SIG-M5 (cell line): ENCODE measurements around the gene RFX4.
A peak's percentile ranks its signal among the peaks of the same experiment; 100 is the strongest.

Experiments used
- DNase-seq: peaks from one replicate; lab custom pipeline; 2025; lab: John Stamatoyannopoulos, UW

The RFX4 gene

DNA sequence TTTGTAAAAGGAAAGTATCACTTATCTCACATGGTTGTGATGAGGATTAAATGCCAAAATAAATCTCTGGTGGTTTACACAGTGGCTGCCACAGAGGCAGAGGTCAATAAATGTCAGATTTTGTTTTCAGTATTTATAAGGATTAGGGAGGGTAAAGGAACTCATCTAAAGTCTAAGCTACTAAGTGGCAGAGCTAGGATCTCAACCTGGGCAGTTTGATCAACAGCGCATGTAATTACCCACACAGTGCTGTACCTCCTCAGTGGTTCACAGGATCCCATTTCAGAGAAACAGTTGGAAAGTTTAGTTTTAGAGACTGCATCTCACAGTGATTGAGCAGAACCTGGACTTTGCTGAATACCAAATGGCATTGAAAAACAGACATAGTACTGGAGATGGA is 146.8 kb downstream of the RFX4 start:
- DNase-seq = no peak

DNA sequence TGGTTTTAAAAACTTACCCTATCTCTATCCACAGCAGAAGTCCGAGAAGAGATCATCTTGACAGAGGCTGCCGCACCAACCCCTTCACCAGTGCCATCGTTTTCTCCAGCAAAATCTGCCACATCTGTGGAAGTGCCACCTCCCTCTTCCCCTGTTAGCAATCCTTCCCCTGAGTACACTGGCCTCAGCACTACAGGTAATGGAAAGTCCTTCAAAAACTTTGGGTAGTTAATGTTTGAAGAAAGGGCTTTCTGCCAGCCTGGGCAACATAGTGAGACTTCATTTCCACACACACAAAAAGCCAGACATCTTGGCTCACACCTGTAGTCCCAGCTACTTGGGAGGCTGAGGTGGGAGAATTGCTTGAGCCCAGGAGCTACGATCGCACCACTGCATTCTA is 150.1 kb downstream of the RFX4 start:
- DNase-seq = no peak

DNA sequence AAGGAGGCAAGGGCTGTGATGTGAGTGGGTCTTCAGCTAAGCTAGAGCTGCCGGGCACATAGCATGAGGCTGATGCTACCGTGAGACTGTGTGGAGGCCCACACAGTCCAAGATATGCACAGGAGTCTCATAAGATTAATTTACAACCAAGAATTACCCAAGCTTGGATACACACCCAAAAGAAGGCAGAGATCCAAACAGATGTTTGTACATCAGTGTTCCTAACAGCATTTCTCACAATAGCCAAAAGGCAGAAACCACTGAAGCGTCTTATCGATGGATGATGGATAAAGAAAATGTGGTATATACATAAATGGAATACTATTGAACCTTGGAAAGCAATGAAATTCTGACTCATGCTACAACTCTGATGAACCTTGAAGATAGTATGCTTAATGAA is 150.9 kb downstream of the RFX4 start:
- DNase-seq = no peak

DNA sequence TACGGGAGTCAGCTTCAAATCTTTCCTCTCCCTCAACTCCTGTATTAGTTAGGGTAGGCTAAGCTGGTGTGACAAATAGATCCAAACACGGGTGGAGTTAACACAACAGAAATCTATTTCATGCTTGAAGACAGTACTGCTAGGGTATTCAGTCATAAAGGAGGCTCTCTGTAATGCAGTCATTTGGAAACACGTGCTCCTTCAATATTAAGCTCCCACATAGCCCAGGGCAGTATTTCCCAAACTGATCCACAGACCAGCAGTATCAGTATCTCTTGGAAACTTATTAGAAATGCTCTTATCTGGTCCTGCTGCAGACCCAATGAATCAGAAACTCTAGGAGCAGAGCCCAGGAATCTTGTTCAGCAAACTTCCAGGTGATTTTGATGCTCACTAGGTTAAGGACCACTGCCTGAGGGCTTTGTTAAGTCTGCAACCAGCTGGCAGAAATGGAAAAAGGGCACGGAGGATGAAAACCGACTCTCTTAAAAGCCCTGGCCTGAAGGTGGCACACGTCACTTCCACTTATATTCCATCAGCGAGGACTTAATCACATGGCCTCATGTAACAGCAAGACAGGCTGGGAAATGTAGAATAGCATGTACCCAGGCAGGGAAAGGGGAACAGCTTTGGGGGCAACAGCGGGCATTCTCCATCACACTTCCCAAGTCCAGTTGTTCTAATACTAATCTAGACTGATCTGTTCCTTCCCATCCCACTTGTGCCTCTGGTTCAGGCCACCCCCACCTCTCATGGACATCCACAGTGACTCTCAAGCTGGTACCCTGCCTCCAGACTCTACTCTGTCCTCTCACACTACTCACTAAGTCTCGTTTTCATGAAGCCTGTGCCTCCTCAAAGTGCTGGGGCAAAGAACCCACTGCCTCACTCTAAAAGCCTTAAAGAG is 153.5 kb downstream of the RFX4 start:
- no peak for DNase-seq

DNA sequence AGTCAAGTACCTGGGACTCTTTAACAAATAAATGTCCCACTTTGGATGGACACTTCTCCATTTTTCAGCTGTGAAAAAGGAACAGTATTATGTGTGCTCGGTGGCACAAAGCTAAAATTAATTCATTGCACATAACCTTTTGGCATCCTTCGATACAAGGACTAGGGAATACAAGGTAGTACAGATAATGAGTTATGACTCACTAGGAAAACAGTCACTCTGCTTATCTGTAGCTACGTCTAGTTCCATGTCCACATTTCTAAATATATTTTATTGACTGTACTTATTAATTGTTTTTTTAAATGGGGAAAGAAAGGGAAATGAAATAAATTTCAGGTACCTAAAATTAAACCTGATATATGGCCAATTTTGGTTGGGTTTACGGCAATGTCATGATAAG is 156.5 kb downstream of the RFX4 start:
- no peak for DNase-seq

DNA sequence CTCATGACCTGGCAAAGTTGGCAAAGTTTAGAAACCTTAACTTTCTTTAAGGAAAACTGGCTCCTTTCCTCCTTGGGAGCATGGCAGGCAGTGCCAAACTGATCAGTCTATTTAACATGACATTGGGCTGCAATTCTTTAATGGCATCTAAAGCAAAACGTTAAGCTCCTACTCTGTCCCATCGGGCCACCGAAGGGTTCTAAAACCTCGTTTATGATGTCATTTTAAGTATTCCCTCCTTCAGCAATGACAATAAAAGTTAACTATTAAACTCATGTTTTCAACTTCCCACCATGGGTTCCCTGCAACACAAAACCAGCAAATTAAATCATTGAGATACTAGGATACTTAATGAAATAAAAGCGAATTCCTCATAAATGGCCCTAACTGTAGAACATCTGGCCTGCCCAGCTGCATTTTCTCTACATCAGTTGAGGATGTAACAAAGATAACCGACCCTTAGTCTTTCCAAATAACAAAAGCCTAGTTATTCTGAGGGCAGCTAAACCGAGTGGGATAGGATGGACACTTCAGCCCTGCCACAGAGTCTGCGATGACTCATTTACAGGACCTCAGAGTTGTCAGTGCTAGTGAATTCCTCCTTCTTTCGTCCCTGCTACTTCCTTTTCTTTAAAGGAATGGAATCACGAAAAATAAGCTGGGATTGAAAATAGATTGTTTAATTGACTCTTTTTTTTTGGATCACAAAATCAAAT is 157.2 kb downstream of the RFX4 start:
- DNase-seq = no peak

DNA sequence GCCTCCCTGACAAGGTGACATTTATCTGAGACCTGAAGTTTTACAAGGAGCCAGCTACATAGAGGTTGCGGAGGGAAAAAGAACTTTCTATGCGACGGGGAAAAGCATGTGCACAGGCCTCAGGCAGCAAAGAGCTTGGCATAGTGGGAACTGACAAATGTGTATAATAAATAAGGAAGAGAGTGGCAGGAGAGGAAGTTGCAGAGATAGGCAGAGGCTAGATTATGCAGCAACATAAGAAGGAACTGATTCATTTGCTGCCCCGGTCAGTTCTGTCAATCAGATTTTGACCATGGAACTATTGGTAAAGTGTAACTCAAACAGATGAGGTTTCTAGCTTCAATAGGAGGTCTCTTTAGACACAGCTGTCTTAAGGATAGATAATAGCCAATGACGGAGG is 158.0 kb downstream of the RFX4 start:
- DNase-seq = no peak

DNA sequence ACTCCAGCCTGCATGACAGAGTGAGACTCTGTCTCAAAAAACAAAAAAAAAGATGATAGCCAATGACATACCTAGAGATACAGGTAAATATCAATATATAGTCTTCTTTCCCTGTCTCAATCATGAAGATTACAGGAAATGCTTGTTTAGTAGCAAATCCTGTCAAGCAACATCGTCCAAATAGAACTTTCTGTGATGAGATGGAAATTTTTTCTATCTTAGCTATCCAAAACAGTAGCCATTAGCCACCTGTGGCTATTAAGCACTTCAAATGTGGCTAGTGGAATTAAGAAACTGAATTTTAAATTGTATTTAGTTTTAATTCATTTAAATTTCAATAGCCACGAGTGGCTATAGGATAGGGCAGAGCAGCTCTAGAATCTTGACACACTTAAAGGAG is 158.4 kb downstream of the RFX4 start:
- no peak for DNase-seq

DNA sequence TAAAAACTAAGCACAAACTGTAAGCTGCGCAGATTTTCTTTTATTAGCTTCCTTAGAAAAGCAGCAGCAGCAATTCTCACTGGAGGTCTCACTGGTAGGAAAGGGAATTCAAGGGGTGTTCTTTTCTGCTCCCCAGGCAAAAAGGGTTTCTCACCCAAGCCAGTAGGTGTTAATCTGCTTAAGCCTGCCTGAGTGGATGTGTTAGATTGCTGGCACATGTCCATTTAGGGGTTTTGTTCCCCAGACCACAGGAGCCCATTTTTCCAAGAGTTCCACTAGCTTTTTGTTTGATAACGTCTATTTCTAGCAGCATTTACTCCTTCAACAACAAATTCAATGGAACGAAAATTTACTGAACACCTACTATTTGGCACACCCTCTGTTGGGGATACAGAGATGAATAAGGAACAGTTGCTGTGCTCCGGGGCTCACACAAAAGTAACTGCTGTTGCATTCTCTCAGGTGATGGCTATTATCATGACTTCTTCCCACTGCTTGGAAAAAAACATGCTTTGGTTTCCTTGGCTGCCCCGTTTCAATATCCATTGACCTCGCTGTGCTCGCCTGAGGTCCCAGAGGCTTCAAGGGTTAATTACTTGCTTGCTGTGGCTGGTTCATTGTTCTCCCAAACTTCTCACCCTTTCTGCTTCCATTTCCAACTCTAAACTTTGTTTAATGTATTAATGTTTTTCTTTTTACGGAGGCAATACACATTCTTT is 160.6 kb downstream of the RFX4 start:
- no peak for DNase-seq

DNA sequence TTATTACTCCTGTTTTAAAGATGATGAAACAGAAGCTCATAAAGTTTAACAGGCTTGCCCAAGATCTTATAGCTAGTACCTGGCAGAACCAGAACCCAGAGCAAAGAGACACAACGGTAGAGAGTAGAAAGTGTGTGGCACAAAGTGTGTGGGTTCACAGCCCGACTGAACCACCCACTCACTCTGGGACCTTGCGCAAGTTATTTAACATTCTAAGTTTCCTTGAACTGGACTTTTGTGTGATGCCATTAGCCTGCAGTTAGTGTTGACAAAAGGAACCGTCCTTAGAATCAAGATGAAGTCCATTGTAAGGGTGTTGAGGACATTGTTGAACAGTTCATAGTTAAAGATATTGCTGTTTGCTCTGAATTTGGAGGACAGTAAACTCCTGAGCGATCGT is 161.8 kb downstream of the RFX4 start:
- DNase-seq = no peak

DNA sequence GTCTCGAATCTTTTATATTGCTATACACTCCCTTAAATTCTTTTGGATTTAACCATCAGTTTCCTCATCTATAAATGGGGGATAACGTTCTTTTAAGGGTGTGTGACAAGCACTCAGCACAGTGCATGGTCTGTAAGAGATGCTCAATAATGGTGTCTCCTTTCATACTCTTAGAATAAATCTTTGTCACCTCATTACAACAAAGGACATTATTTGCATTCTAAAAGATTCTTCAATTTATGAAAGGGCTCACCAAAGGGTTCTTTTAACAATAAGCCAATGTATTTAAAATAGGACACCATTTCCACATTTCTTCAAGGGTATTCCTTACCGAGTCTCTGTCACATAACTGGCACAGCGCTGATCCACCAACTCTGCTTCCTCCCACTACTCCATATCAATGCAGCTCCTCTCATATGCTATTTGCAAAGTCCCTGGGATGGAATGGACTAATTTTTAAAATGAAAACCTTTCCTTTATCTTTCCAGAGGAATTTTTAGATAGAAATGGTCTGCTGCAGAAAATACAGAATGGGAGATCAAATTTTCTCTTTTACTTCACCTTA is 162.5 kb downstream of the RFX4 start:
- no peak for DNase-seq

DNA sequence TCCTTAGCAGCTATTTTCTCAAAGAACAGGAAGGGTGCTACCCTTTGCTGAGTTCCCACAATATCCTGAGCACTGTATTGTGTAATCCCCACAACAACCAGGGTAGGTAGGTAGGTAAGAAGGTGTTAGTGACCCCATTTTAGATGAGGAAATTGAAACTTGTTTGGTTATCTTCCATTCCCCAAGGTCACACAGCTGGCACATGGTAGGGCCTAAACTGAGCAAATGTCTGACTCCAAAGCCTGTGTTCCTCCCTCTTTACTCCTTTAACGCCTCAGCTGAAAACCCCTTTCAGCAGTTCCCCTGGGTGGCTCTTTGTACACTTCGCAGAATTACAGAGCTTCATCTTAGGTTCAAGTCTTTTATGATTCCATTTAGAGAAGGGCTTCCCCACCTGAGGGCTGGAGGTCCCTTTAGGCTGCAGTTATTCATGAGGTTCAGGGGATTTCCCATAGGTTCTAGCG is 165.2 kb downstream of the RFX4 start:
- DNase-seq = no peak

DNA sequence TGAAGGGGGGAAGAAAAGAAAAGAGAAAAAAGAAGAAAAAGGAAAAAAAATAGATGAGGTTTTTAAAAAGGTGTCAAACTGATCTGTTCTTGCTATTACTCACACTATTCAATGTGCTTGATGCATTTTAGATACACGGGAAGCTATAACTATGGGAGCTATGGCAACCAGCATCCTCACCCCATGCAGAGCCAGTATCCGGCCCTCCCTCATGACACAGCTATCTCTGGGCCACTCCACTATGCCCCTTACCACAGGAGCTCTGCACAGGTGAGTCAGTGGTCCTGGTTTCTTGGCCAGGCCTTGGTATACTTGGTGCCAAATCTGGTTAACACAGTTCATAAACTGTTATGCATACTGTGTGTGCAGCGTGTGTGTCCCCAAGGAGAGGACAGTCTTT is 167.7 kb downstream of the RFX4 start:
- DNase-seq = no peak

DNA sequence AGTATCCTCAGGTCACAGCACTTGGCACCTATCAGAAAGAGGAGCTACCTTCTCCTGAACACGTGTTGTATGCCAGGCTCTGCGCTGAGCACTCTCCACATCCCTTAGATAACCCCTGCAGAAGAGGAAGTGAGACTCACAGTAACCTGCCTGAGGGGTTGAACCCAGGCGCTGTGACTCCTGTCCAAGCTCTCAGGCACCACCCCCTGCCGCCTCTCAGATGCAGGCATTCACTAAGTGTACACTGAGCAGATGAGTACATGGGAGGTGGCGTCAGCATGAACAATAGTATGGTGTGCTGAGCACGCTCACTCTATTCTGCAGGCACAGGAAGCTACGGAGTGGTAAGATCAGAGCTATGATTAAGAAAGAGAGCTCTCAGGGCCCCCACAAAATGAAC is 170.7 kb downstream of the RFX4 start:
- DNase-seq = peak; percentile 19

DNA sequence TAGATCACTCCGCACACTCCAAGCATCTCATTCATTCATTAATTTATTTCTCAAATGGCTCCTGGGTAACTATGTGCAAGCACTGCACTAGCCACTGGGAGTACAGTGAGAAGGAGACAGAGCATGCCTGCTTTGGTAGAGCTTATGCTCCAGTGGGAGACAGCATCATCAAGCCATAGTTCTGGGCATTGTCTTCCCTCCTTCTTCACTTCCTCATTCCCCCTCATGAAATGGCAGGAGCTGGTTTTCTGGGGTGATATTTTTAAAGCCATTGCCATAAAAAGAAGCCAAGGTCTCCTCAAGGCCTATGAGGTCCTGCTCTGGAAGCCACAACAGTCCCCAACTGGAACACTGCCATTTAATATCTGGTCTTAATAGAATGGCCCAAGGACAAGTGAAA is 171.5 kb downstream of the RFX4 start:
- no peak for DNase-seq

DNA sequence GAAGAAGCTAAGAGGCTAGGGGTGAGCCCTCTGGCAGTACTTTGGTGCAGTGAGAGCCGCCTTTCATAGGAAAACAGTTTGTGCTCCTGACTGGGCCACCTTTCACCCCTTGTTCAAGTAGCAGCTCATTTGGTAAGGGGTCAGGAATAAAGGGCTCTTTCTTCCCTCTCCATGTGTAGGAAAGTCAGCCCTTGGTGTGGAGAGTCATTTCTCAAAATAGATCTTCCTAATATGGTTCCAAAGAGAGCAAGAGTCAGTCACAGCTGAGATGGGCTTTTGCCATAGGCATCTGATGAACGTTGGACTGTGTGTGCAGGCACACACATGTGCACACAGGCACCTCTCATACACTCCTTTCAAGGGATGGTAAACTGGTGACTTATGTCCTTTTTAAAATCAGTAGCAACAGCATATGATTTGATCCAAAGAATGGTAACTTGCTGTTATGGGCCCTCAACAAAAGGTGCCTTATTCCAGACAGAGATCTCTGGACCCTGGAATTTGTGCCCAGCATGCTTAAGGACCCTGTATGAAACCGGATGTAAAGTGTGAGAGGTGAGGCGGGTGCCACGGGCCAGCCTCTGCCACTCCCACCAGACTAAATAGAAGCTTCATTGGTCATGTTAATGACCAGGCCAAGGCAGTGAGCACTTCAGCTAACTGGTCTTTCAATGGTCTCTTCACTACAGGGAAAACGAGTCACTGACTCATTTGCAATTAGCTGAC is 175.0 kb downstream of the RFX4 start:
- no peak for DNase-seq

DNA sequence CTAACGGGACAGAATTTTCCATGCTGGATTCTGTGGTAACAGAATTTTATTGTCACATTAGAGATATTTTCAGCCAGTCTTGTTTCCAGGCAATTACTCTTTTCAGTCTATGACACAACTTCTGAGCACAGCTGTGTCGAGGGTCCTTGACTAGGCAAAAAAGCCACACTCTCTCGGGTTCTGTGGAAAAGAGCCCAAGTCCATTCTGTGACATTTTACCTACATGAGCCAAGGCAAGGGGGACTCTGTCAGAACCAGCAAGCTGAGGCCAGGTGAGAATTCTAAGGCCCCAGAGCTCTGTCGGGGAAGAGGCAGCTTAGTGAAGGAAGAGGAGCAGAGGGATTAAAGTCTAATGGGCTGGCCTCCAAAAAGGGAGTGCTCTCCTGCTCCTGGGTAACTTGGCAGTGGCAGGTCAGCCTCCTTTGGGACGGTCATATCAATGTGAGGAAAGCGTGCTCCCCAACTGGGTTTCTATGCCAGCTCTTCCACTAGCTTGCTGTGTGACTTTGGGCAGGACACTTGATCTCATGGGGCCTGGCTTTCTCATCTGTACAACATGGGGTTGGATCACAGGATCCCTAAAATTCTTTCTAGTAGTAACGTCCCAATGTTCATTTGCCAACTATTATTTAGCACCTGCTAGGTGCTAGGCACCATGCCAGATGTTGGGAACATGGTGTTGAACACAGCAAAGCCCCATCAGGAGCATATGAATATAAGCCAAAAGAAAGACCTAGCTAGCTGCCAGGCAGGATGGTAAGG is 175.7 kb downstream of the RFX4 start:
- DNase-seq = no peak

DNA sequence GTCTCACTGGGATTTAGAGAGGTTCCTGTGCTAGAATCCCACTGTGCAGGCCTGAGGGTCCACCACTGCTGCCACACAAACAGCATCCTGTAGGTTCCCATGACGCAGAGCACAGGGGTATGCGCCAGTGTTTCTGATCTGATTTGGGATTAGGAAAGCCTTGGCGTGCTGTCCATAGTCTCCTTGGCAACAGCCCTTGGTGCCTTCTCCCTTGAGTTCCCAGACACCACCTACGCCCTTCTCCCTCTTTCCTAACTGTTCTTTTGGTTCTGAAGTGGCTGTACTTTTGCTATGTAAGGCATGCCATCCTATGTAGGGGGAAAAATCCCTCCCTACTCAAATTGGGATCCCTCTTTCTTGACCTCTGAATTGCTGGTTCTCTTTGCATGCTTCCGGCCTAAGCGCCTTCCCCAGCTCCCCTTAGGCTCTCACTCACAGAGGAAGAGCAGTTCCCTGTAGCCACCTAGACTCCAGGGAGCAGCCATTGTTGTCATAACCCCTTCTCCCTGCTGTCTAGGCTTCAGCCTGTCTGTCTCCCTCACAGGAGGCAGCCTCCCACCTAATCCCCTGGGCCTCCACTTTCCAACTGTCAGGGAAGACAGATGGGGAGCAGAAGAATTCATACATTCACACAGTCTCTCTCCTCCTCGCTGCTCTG is 176.9 kb downstream of the RFX4 start:
- DNase-seq = no peak

DNA sequence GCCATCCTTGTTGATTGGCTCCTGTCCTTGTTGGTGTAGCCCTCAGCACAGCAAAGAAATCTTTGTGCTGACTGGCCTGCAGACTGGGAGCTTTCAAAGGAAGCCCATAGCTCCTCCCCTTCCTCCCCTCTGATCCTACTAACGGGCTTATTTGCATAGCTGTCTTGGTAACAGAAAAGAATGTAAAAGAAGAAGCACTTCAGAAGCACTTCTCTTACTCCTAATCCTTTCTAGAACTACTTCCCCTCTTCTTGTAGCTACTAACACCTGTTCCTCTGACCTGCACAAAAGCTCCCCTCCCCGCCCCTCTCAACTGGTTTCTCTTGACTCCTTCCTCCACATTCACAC is 177.4 kb downstream of the RFX4 start:
- peak; percentile 22 for DNase-seq

DNA sequence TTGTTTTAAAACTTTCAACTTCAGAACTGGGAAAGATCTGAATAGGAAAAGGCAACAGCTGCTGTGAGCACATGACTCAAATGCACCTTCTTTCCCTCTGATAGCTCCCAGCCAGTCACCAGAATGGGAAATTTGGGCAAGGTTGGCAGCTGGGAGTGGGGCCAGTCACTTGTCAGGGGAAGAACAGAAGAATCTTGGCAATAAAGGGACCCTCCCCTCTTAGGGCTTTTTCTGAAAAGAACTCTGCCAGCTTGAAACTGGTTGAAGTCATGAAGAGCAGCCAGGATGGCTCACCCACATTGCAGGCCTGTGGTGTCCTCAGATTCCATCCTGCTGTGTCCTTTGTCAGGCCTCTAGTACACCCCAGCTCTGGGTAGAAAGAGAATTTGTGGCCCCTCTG is 181.4 kb downstream of the RFX4 start:
- DNase-seq = no peak

DNA sequence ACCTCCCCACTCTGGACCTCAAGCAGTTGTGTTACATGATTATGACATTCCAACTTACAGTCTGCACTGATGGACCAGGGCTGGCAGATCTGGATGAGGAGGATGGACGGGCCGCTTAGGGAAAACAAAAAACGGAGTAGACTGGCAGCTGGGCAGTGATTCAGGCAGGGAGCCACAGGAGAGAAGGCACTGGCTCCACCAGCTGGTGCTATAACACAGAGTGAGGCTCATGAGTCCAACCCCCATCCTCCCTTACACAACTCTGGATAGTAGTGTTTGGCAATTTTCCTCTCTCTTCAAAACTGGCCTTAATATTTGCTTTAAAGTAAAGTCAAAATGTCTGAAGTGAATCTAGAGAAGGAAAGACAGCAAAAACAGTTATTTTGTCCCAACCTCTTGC is 181.9 kb downstream of the RFX4 start:
- no peak for DNase-seq
